Keratinocyte (primary cell): ENCODE measurements around the gene BRINP1. TPM values are rescaled to one million over a fixed set of nuclear protein-coding genes. Genes with fewer than 3 reads are reported as not detected.

Experiments
- DNase-seq: peaks from one replicate; pipeline ENCODE4 v3.0.0-alpha.2; 2011; ENCODE audit warnings: low read depth, missing footprints, low spot score
- FAIRE-seq: peaks from 2 replicates; lab custom pipeline; 2011; peaks lifted over from hg19 to GRCh38; lab: Jason Lieb, UNC
- H2AFZ ChIP-seq: 2 replicates; pipeline ENCODE4 v1.6.0; 2012; ENCODE audit warnings: low read length, control low read depth, inconsistent platforms; ENCODE audit not compliant: control insufficient read depth
- H3K27ac ChIP-seq: 2 replicates; pipeline ENCODE4 v1.5.1; 2011; ENCODE audit warnings: low read length; ENCODE audit not compliant: control insufficient read depth, insufficient read depth
- H3K27me3 ChIP-seq: 3 replicates; pipeline ENCODE4 v1.6.0; 2011; ENCODE audit warnings: low read length; ENCODE audit not compliant: control insufficient read depth, insufficient read depth; ENCODE audit errors: extremely low read depth
- H3K36me3 ChIP-seq, 2 experiments: 2 replicates in 1 of 2; 3 replicates in 1 of 2; pipeline ENCODE4 v1.5.1; 2011; ENCODE audit warnings: low read length in 2 of 2, mild to moderate bottlenecking in 1 of 2; ENCODE audit not compliant: control insufficient read depth in 2 of 2, insufficient read depth in 2 of 2; ENCODE audit errors: extremely low read depth in 1 of 2
- H3K4me1 ChIP-seq: 3 replicates; pipeline ENCODE4 v1.5.1; 2011; ENCODE audit warnings: low read length; ENCODE audit not compliant: control insufficient read depth, insufficient read depth; ENCODE audit errors: extremely low read depth
- H3K4me2 ChIP-seq: 3 replicates; pipeline ENCODE4 v1.6.0; 2011; ENCODE audit warnings: low read depth, low read length; ENCODE audit not compliant: control insufficient read depth, insufficient read depth; ENCODE audit errors: extremely low read depth
- H3K4me3 ChIP-seq, 3 experiments: fragments of 200-600 bp in 1 of 3; sonication (generic) in 1 of 3; 2 replicates in 2 of 3; 3 replicates in 1 of 3; pipeline ENCODE4 v1.5.1; 2011 to 2016; ENCODE audit warnings: low read length in 3 of 3, mild to moderate bottlenecking in 3 of 3, control low read depth in 2 of 3, inconsistent platforms in 1 of 3, low read depth in 1 of 3, mixed read lengths in 1 of 3, mixed run types in 1 of 3, moderate library complexity in 1 of 3; ENCODE audit not compliant: control insufficient read depth in 2 of 3, insufficient read depth in 2 of 3; ENCODE audit errors: extremely low read depth in 1 of 3
- H3K79me2 ChIP-seq: 2 replicates; pipeline ENCODE4 v1.6.0; 2012; ENCODE audit warnings: low read length; ENCODE audit not compliant: control insufficient read depth, insufficient read depth
- H3K9ac ChIP-seq: 3 replicates; pipeline ENCODE4 v1.6.0; 2011; ENCODE audit warnings: low read length; ENCODE audit not compliant: control insufficient read depth, insufficient read depth; ENCODE audit errors: extremely low read depth
- H3K9me1 ChIP-seq: 3 replicates; pipeline ENCODE4 v1.6.0; 2011; ENCODE audit warnings: low read length; ENCODE audit not compliant: control insufficient read depth, insufficient read depth; ENCODE audit errors: extremely low read depth
- H3K9me3 ChIP-seq: 2 replicates; pipeline ENCODE4 v1.5.1; 2012; ENCODE audit warnings: low read depth, low read length; ENCODE audit not compliant: control insufficient read depth
- H4K20me1 ChIP-seq: 3 replicates; pipeline ENCODE4 v1.6.0; 2011; ENCODE audit warnings: low read length; ENCODE audit not compliant: control insufficient read depth, insufficient read depth; ENCODE audit errors: extremely low read depth
- CTCF ChIP-seq, 3 experiments: IDR thresholded peaks in 1 of 3; conservative IDR thresholded peaks in 1 of 3; optimal IDR thresholded peaks in 1 of 3; 2 replicates in 2 of 3; 3 replicates in 1 of 3; pipeline versions ENCODE3 to v1.5.1; 2011; ENCODE audit warnings: low read length in 3 of 3, mild to moderate bottlenecking in 3 of 3, moderate library complexity in 2 of 3, control low read depth in 1 of 3, inconsistent platforms in 1 of 3; ENCODE audit not compliant: insufficient read depth in 2 of 3; ENCODE audit errors: extremely low read depth in 1 of 3
- EZH2 ChIP-seq: IDR thresholded peaks from one replicate; pipeline ENCODE4 v1.6.1; 2012; ENCODE audit warnings: inconsistent platforms, mild to moderate bottlenecking, low read length, moderate library complexity
- dilution Hi-C: fragments of 300-500 bp; cut with MboI; formaldehyde crosslinking; loops from one replicate; pipeline ENCODE4 v1.7.0; 2020; ENCODE audit warnings: low sequenced_read_pairs; ENCODE audit not compliant: extremely low pct_ligation_motif_present
- polyA plus RNA-seq, 5 experiments: library from polyadenylated mRNA; depleted of rRNA in 3 of 5; stranded (reverse) in 3 of 5; stranded (forward) in 1 of 5; unstranded in 1 of 5; fragments of >200 nt; gene quantifications; 1 replicate in 1 of 5; 2 replicates in 3 of 5; 3 replicates in 1 of 5; pipeline versions ENCODE4 v1.2.1 to v1.2.3, GENCODE V29; 2011 to 2012; ENCODE audit warnings: missing spikeins in 2 of 5, low read depth in 1 of 5, low replicate concordance in 1 of 5

The BRINP1 gene
- polyA plus RNA-seq, 1 donor (not counting 4 experiments of a cell fraction or from before 2014, with no cell fraction given), result 0.63 TPM

GRCh38 chr9:119156354-119156753 lies 212.9 kb downstream of the BRINP1 start:
- no peak for TF ChIP-seq CTCF (optimal IDR thresholded peaks at IDR 0.05 in 1 of 3, IDR thresholded peaks at IDR 0.05 in 1 of 3, conservative IDR thresholded peaks at IDR 0.05 in 1 of 3; ENCODE audit: extremely low read depth in 1 of 3, insufficient read depth in 2 of 3, low read length in 3 of 3)
- no peak for TF ChIP-seq EZH2
- H3K4me2 ChIP-seq, result no peak overlapping the region
- H3K9ac ChIP-seq, result no peak overlapping the region
- H3K4me3 ChIP-seq, result no peak overlapping the region
- no peaks in the 10 kb centered on the region for H3K36me3 ChIP-seq
- no peak for DNase-seq
- H3K27ac ChIP-seq, result no peak overlapping the region
- H3K9me3 ChIP-seq, result no peaks in the 10 kb centered on the region
- no peaks in the 10 kb centered on the region for H3K27me3 ChIP-seq
- H3K9me1 ChIP-seq, result no peaks in the 10 kb centered on the region
- dilution Hi-C loops, result no loop called here
- no peak overlapping the region for H2AFZ ChIP-seq
- no peaks in the 10 kb centered on the region for H4K20me1 ChIP-seq
- H3K79me2 ChIP-seq, result no peaks in the 10 kb centered on the region
- no peaks in the 10 kb centered on the region for H3K4me1 ChIP-seq
- no peak for FAIRE-seq

GRCh38 chr9:119154527-119154926 lies 214.7 kb downstream of the BRINP1 start:
- Histone ChIP-seq H3K4me1 (no peaks in the 10 kb centered on the region), H3K4me3 (no peak overlapping the region), H3K27ac (no peak overlapping the region), H3K79me2 (no peaks in the 10 kb centered on the region), H3K9ac (no peak overlapping the region), H3K4me2 (no peak overlapping the region), H3K27me3 (no peaks in the 10 kb centered on the region), H2AFZ (no peak overlapping the region), H3K9me1 (no peaks in the 10 kb centered on the region), H4K20me1 (no peaks in the 10 kb centered on the region), H3K9me3 (no peaks in the 10 kb centered on the region), H3K36me3 (no peaks in the 10 kb centered on the region)
- dilution Hi-C loops, result no loop called here
- no peak for TF ChIP-seq EZH2
- no peak for TF ChIP-seq CTCF (optimal IDR thresholded peaks at IDR 0.05 in 1 of 3, IDR thresholded peaks at IDR 0.05 in 1 of 3, conservative IDR thresholded peaks at IDR 0.05 in 1 of 3; ENCODE audit: extremely low read depth in 1 of 3, insufficient read depth in 2 of 3, low read length in 3 of 3)
- DNase-seq (no peak), FAIRE-seq (no peak)
